HG03025 (cell line): Measurements from ENCODE around the gene SRGAP2B.
"Not testable (repeated sequence)": the region's sequence is repeated elsewhere in the genome, so short reads cannot be mapped to it uniquely, and the experiment has no call there.

Experiments
- ATAC-seq: cut with Tn5 transposase; IDR thresholded peaks from one replicate; pipeline ENCODE4 v1.9.1; 2021; ENCODE audit warnings: mild to moderate bottlenecking, moderate library complexity; ENCODE audit not compliant: unreplicated experiment, low FRiP score

SRGAP2B gene

DNA sequence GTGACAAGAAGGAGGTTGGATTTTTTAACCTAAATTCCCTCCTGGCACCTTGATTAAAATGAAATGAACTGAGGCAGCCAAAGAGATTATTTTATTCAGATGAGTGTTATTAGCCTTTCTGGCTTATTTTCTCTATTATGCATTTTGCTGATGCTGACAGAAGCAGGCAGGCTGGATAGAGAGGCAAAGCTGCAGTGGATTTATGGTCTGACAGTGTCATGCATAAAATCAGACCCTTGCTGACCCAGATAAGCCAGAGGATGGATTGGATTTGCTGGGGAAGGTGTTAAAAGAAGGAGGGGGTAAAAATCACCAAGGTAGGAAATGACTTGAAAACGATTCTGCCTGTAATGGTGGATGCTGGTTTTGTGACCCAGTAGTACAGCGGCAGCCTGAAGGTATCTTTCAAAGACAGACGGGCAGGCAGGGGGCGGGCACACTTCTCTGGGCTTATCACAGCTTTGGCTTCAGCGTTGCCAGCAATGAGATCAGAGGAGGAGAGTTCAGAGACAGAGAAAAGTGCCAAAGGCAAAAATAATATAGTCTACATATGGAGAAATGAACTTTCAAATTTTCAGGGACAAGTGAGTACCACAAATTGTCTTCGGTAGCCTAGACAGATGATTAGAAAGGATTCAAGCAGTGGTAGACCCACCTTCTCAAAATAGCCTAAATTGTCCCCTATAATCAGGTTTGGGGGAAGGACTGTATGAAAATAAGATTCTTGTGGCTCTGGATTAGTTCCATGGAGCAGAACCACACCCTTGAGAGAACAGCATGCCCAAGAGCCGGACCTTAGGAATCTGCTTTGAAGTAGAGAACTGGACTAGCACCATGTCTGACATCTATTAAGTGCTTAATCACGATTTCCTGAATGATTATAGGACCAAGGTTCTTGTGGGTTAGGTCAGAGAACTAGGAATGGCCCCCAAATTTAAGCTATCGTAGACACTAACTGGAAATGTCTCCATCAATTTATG lies 133.2 kb downstream of the SRGAP2B start:
- not testable (repeated sequence) for ATAC-seq

DNA sequence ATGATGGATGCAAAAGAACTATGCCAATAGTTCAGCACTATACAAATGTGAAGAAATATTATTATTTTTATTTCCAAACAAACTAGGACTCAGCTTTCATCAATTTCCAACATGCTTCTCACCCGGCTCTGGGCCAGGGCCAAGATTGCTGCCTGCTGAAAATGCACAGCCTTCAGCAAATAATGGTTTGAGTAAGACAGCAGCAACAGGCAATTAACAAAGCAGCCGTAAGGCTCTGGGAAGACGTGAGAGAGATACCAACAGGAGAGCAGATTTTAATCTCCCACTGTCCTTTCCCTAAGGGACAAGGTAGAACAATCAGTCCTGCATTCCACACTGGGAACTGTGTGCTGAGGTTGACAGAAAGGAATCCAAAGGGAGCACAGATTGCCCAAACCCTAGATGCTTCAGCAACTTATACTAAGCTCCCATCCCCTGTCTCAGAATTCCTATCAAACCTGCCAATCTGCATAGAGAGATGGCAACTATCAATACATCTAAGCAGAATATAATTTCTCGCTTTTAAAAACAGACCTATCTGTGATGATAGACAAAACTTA lies 134.1 kb downstream of the SRGAP2B start:
- not testable (repeated sequence) for ATAC-seq

DNA sequence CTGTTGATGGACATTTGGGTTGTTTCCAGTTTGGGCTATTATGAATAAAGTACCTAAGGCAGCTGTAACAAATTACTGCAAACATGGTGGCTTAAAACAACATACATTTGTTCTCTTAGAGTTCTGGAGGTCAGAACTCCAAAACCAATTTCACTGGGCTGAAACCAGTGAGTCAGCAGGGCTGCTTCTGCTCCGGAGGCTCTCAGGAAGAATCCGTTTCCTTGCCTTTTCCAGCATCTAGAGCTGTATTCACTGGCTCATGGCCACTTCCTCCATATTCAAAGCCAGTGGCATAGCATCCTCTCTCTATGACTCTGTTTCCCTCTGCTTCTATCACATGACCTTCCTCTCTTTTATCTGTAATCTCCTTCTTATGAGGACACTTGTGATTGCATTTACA lies 146.7 kb downstream of the SRGAP2B start:
- not testable (repeated sequence) for ATAC-seq

DNA sequence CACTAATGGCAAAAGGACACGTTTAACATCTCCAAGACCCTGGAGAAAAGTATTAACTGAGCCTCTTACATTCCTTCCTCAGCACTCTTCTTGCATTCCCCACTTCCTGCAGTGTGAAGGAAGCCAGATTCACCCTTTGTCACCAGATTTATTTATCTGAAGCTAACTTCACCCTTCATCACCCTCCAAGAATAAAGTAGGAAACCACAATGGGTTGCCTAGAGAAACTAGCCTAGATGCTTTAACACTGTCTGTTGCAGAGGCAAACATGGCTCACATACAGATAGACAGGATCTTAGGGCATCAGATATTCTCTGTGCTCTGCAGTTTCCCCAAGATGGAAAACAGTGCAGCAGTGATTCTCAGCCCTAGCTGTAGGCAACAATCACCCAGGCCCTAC lies 147.6 kb downstream of the SRGAP2B start:
- not testable (repeated sequence) for ATAC-seq

DNA sequence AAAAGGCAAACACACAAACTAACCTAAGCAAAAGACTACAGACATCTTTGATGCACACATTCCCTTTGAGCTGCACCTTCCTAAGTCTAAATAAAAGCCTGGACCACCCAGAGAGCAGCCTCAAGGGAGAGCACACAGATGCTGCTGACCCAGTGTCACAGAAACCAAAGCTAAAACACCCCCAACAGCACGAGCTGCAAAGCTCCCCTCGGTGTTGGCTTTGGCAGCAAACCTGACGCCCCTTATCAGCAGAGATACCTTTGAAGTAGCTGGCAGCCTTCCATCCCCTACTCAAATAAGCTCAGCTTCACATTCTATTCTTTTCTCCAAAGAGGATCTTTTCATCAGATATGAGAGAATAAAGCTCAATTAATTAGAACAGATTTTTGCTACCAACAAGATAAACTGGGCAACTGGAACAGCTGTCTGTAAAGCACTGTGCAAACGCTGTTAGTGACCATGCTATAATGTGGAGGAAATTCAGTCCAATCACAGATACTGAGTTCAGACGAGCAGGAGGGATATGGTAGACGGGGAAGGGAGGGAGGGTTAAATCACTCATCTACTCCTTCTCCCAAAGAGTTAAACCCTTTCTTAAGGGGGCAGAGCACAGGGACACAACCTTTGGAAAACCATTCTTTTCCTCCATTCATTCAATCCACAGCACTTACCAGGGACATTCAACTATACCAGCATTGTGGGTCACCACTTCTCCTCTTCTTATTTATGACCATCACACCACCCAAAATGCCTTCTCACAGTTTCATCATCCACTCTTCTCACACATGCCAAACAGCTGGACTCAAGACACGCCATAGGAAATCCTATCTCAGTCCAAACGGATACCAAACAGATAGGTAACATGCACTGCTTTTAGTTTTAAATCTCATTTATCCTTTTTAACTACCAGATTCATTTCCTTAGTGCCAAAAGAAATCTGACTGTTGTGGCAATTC lies 148.3 kb downstream of the SRGAP2B start:
- not testable (repeated sequence) for ATAC-seq

DNA sequence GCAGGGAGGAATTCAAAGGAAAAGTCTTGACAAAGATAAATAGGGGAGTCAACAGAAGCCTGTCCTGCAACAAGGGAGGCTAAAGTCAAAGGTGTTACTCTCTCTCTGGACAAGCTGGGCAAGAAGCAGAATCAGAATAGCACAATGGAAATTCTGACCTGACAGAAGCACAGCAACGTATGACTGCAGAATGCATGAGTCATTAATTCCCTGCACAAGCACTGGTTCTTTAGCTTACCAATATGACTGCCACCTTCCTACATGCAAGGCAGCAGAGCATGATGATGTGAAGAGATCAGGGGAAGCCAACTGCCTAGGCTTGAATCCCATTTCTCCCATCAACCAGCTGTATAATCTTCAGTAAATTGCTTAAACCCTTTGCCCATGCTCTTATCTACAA lies 153.4 kb downstream of the SRGAP2B start:
- not testable (repeated sequence) for ATAC-seq

DNA sequence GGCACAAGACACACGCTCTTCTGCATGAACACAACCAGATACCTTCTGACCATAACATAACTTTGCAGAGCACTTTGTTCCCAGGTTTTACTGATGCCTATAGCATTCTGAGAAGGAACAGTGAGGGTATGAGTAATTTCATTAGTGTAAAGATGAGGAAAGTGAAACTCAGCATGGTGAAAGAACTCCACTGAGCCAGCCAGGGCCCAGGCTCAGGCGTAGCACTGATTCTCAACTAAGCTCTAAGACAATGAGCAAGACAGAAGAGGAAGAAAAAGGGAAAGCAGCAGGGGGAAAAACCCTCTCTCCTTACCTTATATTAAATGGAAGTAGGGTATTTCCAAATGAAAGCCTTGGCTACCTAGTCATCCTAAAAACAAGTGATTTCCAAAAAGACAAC lies 155.1 kb downstream of the SRGAP2B start:
- not testable (repeated sequence) for ATAC-seq

DNA sequence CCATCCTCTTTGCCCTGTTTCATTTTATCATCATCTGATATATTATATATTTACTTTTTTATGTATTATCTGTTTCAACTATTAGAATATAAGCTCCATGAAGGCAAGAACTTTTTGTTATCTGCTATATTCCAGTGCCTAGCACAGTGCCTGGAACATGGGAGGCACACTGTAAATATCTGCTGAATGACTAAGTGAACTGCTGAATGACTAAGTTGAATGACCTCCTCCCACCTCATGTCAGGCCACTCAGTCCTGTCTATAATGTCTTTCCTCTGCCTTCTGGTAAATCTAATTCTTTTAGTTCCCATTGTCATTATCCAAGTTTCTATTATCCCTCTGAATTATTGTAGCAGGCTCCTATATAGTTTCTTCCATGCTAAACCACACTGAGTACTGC lies 156.5 kb downstream of the SRGAP2B start:
- ATAC-seq, result not testable (repeated sequence)

DNA sequence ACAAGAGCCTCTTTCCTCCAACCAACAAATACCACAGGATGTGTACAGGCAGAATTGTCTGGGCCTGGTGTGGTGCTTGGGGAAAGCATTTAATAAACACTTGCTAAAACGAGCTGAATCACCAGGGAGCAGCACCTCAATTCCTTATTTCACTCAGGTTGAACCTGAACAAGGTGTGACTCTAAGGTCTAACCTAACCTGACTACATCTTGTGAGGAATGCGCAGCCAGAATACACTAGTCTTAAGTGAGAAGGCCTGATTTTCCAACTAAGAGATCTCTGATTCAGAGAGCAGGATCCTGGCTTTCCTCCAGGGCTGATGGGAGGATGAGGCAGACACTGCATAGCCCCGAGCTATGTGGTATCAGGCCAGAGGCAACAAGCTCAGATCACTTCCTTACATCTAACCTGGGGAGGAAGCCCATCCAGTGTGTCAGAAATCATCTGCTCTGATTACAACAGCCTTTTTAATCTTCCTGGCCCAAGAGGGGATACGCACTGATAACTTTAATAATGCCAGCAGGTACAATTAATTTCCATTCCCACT lies 158.9 kb downstream of the SRGAP2B start:
- not testable (repeated sequence) for ATAC-seq

DNA sequence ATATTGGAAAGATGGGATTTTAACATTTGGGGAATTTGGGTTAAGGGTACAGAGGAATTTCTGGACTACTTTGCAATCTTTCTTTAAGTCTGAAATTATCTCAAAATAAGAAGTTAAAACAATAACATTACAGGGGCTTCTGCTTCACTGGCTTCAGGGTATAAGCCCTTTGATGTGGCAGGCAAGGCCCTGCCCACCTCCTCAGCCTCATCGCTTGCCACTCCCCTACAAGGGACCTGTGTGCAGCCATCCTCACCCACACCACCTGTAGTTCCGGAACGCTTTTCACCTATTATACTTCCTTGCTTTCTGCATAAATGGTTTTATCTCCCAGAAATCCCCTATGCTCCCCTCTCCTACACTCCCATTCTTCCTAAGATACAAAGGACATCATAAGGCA lies 159.8 kb downstream of the SRGAP2B start:
- ATAC-seq, result not testable (repeated sequence)

DNA sequence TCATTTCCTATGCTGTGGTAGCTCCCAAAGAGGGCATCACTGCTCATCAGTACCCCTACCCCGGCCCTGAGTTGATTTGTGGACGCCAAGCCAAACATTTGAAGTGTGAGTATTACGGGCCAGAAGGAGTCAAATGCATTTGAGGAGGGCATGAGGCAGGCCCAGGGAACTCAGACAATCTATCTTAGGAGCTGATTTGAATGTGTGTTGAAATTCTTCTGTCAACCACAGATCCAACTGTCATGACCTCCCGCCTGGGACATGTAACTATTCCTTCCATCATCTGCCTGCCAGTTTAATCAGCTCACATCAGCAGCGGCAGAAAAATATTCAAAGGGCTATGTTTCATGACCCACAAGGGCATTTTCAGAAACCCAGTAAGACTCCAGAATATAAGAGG lies 162.1 kb downstream of the SRGAP2B start:
- ATAC-seq, result not testable (repeated sequence)

DNA sequence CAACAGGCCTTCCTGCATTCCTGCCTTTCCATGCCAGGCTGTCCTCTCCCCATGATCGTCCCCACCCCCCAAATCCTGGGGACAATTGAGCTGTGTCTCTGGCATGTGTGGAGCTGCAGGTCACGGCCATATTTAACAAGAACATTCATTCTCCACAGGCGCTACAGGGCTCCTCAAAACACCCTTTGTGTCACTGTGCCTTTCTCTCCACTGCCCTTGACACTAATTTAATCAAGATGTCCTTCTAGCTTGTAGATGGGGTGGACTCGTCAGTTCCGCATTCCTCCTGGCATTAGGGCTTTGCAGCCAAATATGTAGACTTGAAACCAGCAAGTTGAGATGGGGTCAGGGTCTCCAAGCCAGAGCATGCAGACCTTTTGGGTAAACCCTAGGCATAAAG lies 163.0 kb downstream of the SRGAP2B start:
- ATAC-seq, result not testable (repeated sequence)

DNA sequence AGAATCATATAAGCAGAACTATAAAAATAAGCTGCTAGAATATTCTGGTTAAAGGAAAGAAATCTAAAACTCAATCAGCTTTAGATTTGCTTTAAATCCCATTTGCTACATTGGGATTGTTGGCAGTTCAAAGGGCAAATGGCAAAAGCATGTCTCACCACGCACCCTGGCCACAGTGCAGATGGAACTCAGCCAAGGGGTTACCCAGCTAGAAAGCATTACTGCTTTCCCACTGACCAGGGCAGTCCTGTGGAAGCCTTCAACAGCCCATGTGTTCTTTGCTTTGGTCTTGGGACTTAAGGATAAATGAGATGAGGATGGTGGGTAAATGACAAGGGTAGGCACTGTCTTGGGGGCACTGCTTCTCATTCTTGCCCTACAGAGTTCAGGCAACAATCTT lies 163.6 kb downstream of the SRGAP2B start:
- ATAC-seq, result not testable (repeated sequence)

DNA sequence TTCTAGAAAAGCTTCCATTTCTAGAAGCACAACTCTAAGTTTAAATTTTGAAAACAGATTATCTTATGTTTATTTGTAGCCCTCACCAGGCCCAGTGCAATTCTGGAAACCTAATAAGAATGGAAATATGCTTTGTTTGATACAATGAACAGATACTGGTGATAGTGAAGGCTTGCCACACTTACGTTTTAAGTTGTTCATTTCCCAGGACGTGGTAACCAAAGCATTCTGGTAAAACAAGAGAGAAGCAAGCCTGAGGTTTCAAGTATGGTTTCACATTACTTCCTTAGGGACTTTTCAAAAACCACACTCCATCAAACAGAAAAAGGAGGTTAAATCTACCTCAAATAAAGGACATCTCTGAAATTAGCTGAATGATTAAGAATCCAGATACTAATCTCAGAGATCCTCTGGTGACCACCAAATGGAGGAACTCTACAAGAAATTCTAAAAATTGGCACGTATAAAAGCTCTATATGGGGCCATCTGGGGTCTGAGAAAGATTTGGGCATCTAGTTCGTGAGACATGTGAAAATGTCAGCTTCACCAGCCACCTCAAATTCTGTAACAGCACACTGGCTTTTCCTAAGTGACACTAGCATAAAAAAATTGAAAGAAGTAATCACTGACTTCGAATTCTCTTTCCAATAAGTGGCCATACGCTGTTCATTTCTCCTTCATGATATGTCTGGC lies 164.9 kb downstream of the SRGAP2B start:
- ATAC-seq, result not testable (repeated sequence)

DNA sequence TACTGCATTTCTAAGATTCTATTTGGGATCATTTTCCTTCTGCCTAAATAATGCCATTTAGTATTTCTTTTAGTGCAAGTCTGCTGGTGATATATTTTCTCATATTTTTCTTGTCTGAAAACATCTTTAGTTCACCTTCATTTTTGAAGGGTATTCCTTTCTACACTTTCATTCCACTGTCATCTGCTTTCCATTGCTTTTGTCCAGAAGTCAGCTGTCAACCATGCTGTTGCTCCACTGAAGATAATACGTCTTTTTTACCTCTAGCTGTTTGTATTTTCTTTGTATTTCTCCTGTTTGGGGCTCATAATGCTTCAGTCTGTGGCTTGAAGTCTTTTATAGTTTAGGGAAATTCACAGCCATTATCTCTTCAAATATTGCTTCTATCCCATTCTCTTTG lies 167.8 kb downstream of the SRGAP2B start:
- not testable (repeated sequence) for ATAC-seq

DNA sequence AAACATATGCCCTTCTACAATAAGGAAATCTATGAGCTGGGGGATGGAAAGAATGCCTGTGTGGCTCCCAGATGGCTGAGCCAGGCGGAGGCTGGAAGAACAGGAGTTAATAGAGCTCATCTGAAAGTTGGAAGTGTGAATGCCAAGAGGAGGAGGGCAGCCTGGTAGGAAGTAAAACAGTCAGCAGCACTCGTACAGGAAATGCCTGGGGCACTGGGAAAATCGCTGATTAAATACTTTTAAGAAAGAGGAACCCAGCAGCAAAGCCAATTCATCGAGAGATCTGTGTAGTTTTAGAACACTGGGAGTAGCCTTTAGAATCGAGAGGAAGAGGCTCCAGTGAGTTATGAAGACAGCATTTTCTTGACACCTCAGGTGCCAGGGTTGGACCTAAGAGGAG lies 171.5 kb downstream of the SRGAP2B start:
- ATAC-seq, result not testable (repeated sequence)

DNA sequence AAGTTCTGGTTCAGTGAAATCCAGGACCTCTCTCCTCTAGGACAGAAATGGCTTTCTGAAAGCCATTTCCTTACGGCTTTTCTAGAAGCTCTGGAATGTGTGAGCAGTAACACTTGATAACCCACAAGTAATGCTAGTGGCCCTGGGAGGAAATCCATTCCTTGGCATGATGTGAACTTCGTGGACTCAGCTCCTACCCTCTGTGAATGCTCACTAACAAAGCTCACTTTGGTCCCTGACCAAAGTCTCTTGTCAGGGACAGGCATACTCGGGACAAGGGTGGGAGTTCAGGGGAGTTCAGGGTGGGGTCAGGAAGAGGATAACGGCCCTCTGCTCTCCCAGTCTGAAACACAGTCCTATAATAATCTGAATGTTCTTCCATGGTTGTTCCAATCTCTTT lies 172.3 kb downstream of the SRGAP2B start:
- ATAC-seq, result not testable (repeated sequence)

DNA sequence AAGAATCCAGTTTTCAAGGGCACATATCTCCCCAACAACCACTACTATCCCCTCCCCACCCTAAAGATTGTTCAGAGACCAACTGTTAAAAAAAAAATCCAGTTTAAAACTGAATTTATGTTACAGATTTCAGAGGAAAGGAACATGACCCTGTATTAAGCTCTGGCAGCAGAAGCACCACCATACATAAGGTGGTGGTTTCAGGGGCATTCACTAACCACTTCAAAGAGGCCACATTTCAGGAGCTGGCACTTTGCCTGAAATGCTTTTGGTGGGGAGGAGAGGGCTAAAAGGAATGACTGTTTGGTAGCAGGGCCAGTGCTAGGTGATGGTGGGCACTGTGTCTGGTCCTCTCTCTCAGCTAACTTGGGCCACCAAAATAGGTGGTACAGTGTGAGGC lies 176.0 kb downstream of the SRGAP2B start:
- ATAC-seq, result not testable (repeated sequence)

DNA sequence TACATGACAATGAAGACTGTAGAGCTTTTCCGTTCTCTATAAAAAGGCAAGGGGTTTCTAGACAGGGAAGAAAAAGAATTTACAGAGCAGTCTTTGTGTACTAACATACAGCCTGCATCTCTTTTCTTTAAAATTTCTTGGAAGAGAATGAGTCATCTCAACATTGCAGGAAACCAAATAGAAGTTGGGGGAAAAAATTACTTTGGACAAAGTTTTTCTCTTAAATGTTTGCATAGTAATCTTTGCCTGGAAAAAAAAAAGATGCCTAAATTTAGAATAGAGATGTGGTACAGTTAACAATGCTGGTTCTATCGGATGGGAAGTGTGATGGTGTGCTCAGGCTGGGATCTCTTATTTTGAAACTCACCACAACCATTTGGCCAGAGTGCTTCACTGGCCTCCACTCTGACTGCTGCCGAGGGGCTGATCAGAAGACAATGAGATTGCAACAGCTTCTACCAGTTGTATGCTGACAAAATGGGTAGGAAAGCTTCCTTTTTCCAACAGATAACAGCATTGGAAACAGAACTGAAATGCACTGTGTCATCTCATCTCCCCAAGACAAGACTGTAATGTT lies 177.0 kb downstream of the SRGAP2B start:
- ATAC-seq, result not testable (repeated sequence)
